GM12873 (cell line): ENCODE data around the gene GTF2A1.
A peak's percentile ranks its signal among the peaks of the same experiment; 100 is the strongest.

Experiments used
- TF ChIP-seq, protein P1 (sequence below): IDR thresholded peaks from 2 replicates; pipeline ENCODE4 v1.5.1; 2012; ENCODE audit warnings: low read depth, mild to moderate bottlenecking, moderate library complexity, low read length, control low read depth; ENCODE audit not compliant: insufficient read depth; ENCODE audit errors: missing control alignments

Gene GTF2A1

DNA sequence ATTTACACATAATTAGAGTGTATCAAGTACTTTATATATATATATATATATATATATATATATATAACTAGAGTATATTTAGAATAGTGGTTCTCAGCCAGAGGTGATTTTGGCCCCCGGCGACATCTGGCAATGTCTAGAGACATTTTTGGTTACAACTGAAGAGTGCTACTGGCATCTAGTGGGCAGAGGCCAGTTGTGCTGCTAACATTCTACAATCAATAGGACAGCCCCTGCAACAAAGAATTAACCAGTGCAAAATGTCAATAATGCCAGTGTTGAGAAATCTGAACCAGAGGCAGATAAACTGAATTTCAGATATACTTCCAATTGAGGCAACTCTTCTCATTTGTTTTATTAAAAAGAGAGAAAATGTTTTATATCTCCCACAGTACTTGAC, 8.9 kb downstream of the GTF2A1 start:
- TF ChIP-seq, protein P1, sequence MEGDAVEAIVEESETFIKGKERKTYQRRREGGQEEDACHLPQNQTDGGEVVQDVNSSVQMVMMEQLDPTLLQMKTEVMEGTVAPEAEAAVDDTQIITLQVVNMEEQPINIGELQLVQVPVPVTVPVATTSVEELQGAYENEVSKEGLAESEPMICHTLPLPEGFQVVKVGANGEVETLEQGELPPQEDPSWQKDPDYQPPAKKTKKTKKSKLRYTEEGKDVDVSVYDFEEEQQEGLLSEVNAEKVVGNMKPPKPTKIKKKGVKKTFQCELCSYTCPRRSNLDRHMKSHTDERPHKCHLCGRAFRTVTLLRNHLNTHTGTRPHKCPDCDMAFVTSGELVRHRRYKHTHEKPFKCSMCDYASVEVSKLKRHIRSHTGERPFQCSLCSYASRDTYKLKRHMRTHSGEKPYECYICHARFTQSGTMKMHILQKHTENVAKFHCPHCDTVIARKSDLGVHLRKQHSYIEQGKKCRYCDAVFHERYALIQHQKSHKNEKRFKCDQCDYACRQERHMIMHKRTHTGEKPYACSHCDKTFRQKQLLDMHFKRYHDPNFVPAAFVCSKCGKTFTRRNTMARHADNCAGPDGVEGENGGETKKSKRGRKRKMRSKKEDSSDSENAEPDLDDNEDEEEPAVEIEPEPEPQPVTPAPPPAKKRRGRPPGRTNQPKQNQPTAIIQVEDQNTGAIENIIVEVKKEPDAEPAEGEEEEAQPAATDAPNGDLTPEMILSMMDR, result peak; percentile 60

DNA sequence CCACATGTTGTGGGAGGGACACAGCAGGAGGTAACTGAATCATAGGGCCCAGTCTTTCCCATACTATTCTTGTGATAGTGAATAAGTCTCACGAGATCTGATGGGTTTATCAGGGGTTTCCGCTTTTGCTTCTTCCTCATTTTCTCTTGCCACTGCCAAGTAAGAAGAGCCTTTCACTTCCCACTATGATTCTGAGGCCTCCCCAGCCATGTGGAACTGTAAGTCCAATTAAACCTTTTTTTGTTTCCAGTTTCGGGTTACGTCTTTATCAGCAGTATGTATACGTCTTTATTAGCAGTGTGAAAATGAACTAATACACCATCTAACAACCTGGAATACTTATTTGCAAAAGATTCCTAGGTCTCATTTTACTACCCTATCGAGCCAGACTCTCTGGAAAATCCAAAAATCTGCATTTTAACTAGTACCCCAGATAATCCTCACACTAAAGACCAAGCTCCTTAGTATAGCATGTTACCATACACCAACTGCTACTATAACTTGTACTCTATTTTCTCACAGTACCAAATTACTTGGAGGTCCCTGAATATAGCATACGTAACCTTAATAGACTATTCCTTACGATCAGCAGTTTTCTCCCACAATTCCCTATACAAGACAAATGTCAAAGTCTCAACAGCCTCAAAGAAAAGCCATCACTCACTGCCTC, 11.5 kb downstream of the GTF2A1 start:
- TF ChIP-seq, protein P1, result no peak

- TF ChIP-seq, protein P1, result no peak
Observed at GRCh38 chr14:81208489-81208888, 12.3 kb downstream of the GTF2A1 start.

- TF ChIP-seq, protein P1, result no peak
Observed at GRCh38 chr14:81206115-81206514, 14.6 kb downstream of the GTF2A1 start.

- TF ChIP-seq, protein P1, result no peak
Observed at GRCh38 chr14:81205639-81206038, 15.1 kb downstream of the GTF2A1 start.

GRCh38 chr14:81200054-81200453, 20.7 kb downstream of the GTF2A1 start:
- TF ChIP-seq, protein P1, result no peak

GRCh38 chr14:81199084-81199483, 21.7 kb downstream of the GTF2A1 start:
- TF ChIP-seq, protein P1, result no peak
